Measurements from ENCODE around the gene REXO5. TPM values are rescaled to one million over a fixed set of nuclear protein-coding genes. Genes with fewer than 3 reads are reported as not detected.
"Not testable (repeated sequence)": the region's sequence is repeated elsewhere in the genome, so short reads cannot be mapped to it uniquely, and the experiment has no call there.

Gene REXO5
- total RNA-seq, 1 experiment from 2014 or later, result 10.8 TPM

DNA sequence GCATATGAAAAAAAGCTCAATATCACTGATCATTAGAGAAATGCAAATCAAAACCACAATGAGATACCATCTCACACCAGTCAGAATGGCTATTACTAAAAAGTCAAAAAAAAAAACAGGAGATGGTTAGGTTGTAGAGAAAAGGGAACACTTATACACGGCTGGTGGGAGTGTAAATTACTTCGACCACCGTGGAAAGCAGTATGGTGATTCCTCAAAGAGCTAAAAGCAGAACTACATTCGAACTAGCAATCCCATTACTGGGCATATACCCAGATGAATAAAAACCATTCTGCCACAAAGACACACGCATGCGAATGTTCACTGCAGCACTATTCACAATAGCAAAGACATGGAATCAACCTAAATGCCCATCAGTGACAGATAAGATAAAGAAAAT is 58.0 kb downstream of the REXO5 start:
- DNase-seq (ENCODE audit: low read depth); in situ Hi-C loops (cut with HindIII; ENCODE audit: low pct_unique_long_range_greater_than_20kb, low sequenced_read_pairs): not testable (repeated sequence)

DNA sequence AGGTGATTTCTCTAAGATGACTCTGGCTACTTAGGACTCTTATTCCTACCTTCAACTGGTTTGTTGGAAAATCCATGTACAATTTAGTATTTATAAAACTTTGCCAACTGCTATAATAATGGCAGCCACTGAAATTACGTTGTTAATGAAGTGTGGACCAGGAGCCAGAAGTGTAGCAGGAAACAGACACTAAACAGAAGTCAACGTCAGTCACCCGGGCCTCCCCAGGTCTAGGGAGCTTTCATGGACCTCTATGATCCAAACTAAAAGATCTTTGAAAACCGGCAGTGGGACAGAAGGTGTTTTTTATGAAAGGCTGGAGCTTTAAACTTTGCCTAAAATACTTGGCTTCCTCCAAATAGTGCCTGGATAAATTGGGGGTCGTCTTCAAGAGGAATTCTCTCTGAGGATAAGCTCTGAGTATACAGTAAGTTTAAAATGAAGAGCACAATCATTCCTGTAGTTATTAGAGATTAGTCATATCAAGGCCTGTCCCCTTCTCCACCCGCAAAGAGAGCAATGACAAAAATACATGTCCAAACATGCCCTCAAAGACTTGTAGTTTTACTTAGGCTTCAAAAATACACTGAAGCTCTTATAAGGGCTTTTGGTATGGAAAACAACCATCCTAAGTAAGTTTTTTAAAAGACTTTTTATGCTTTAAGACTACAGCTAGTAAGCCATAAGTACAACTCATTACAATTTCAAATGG is 59.2 kb downstream of the REXO5 start:
- peak; percentile 49 for DNase-seq (ENCODE audit: low read depth)
- in situ Hi-C loops (cut with HindIII; ENCODE audit: low pct_unique_long_range_greater_than_20kb, low sequenced_read_pairs), result no loop called here

DNA sequence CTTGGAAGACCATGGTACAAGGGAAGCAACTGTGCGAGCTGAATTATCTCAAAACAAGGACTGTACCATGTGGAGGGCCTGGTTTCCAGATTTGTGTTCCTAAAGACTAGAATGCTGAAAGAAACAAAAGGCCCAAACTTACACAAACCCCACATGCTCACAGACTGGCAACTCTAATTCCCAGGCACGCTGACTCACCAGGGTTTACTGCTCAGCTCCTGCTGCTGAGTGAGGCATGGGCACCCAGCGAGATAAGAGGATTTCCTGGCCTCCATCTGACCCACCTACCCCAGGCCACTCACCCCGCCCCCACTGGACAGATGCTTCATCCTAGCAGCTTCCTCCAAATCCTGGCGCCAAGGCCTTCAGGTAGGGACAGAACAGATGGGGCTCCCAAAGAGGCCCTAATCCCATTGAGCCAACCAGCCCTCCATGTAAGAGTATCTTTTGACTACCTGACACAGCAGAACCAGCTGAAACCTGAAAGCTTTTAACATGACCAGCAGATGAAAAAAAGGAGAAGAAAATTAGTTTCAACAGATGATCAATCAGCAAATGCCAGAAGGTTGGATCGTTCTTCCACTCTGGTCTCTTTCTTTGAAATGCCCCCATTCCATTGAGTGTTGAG is 59.9 kb downstream of the REXO5 start:
- in situ Hi-C loops (cut with HindIII; ENCODE audit: low pct_unique_long_range_greater_than_20kb, low sequenced_read_pairs), result no loop called here
- peak; percentile 64 for DNase-seq (ENCODE audit: low read depth)

DNA sequence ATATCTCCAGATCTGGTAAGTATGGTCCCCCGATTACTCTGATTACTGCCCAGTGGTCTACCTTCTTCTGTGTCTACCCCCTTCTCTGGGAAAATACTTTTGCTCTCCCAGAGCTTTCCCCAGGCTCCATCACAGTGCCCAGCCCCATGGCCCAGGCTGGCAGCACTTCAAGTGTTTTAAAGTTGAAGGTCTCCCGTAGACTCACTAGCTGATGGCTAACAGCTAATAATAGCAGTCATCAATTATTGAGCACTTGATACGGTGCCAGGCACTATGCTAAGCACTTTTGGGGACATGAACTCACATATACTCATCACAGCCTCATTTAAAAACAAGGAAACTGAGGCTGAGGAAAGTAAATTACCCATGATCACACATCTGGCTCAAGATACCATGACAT is 60.5 kb downstream of the REXO5 start:
- in situ Hi-C loops (cut with HindIII; ENCODE audit: low pct_unique_long_range_greater_than_20kb, low sequenced_read_pairs), result no loop called here

DNA sequence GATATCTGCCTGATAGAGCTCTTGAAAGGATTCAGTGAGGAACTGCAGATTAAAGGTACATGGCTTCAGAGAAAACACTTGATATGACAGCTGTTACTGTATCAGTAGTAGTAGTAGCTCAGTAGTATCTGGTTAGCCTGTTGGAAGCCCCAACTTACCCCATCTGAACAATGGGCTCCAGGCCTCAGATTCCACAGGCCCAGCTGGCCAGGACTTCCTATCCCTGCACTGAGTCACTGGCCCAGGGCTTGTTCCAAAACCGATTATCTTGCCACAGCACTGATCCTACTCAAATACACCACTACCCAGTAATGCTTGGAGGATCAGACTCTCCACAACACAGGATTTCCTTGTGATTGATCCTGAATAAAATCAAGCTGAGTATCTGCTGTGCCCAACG is 61.3 kb downstream of the REXO5 start:
- in situ Hi-C loops (cut with HindIII; ENCODE audit: low pct_unique_long_range_greater_than_20kb, low sequenced_read_pairs), result no loop called here
- DNase-seq (ENCODE audit: low read depth), result no peak

More for the DNA sequence above, 60.5 kb downstream of the REXO5 start:
- DNase-seq (ENCODE audit: low read depth), result no peak

DNA sequence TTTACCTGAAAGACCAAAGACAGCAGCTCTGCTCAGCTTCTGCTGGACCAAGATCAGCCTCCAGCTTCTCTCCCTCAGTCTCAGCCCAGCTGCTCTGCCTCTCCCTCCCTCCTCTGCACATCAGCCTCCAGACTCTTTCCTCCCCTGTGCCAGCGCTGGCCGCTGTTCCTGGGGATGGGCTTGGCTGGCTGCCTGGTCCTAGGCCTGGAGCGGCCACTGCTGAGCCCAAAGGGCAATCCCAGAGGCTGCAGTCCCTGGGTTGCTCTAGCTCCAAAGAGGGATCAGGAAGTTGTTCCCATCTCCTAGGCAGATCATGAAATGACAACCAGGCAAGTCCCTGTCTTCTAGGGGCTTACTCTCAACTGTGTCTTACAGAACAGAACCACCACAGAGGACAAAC is 62.6 kb downstream of the REXO5 start:
- no peak for DNase-seq (ENCODE audit: low read depth)
- in situ Hi-C loops (cut with HindIII; ENCODE audit: low pct_unique_long_range_greater_than_20kb, low sequenced_read_pairs), result no loop called here

DNA sequence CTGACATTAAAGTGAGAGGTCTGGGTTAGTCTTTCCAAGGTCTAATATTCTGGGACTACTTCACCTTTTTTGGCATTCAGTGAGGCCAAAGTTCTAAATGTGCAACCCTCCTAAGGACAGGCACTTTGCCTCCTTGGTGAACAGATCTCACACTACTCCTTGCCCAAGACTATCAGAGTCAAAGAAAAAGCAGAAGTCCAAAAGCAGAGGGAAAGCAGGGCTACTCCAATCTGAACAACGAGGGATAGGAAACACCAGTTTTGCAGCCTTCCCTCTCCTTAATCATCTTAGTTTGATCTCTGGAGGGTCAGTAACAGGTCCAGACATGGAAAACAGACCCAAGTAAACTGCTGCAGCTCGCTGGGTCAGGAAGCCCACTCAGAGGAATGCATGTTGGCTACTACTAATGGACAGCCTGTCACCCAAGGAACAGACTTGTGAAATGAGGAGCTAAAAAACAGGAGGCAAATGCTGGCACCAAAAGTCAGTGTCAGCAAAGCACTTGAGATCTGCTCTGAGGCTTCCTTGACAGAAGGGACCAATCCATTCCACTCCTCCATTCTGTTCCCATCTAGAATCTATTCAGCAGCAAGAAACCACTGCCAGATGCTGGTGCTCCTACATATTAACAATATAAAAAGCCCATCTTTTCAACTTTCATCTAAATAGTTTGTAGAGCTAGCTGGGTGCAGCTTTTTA is 63.9 kb downstream of the REXO5 start:
- in situ Hi-C loops (cut with HindIII; ENCODE audit: low pct_unique_long_range_greater_than_20kb, low sequenced_read_pairs), result no loop called here
- no peak for DNase-seq (ENCODE audit: low read depth)

DNA sequence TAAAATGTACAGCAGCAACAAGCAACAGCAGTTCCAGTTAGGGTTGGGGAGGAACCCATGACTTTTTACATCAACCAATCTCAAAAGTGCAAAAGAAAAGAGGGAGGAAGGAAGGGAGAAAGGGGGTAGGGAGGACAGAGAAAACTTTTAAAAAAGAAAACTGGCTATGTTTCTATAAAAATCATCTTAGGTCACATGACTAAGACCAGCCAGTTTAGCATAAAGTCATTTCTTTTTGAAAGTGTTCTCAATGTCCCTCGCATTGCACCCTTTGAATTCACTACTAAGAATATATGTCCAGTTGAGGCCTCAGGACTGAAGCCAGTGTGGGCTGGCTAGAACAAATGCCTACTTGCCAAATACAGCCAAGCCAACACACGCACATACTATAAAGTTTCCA is 64.9 kb downstream of the REXO5 start:
- in situ Hi-C loops (cut with HindIII; ENCODE audit: low pct_unique_long_range_greater_than_20kb, low sequenced_read_pairs), result no loop called here
- no peak for DNase-seq (ENCODE audit: low read depth)

DNA sequence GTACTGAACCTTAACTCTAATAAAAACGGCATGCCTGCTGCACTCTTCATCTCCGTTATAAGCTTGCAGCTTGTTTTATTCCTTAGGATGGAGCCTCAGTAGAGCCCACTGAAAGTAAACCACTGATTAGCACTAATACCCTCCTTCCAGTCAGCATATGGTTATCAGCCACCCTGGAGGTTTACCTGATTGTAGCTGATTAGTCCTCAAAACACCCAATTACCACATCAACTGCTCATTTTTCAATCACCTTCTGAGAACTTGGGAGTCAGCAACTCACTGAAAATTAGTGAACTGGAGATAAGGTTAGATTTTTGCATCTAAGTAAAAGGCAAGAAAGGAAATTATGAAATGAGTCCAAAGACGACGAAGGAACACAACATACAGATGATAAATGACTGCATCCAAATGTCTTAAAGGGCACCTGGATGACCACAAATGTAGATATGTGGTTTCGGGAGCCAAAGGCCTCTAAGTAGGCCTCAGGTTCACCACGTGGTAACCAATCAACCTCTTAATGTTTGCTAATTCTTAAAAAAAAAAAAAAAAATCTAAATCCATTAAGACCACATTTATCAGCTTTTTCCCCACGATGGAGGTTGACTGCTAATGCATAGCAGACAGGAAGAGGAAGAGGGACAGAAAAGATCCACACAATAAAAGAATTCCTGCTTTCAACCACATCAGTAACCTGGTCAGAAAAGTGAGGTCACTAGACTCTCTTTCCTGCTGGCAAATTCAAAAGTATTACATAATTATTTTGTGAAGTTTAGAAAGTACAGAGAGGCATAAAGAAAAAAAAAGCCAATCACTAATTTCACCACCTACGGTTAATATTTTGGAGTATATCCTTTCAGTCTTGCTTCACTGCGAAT is 65.9 kb downstream of the REXO5 start:
- in situ Hi-C loops (cut with HindIII; ENCODE audit: low pct_unique_long_range_greater_than_20kb, low sequenced_read_pairs), result no loop called here
- DNase-seq (ENCODE audit: low read depth), result no peak

DNA sequence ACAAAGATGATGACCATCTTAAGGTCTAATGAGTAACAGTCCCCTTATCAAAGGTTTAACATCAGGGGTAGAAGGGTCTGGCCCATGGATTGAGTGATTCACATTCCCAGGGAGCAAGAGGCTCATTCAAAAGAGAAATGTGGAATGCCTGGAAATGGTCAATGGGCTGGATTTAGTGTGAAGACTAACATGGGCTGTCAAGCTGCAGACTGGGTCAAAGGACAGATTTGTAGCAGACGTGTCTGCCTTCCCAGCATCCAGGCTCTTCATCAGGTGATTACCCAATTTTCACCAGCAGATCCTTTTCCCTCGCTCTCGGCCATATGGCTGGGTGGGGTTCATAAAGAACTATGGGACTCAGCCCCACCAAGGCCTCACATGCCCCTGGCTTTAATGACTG is 67.0 kb downstream of the REXO5 start:
- in situ Hi-C loops (cut with HindIII; ENCODE audit: low pct_unique_long_range_greater_than_20kb, low sequenced_read_pairs), result no loop called here

DNA sequence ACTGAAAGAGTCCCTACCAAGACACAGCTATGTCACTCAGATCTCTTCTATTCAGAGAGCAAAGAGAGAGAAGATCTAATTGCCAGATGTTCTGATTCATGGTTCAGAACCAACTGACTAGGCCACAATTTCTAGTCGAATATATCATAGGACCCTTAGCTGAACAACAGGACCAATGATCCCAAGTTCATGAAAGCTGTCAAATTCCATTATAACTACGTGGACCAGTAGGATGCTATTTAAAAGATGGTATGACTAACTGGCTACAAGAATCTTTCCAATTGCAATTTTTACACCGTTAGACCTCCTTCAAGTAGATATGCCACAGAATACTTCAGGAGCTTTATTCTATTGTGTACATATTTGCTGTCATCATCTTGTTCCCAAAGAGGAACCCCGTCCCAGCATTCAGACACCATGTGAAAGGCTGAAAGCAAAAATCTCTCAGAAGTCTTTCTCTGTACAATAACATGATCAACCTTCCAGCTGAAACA is 67.8 kb downstream of the REXO5 start:
- DNase-seq (ENCODE audit: low read depth), result no peak
- in situ Hi-C loops (cut with HindIII; ENCODE audit: low pct_unique_long_range_greater_than_20kb, low sequenced_read_pairs), result no loop called here

More for the DNA sequence above, 67.0 kb downstream of the REXO5 start:
- DNase-seq (ENCODE audit: low read depth), result no peak

DNA sequence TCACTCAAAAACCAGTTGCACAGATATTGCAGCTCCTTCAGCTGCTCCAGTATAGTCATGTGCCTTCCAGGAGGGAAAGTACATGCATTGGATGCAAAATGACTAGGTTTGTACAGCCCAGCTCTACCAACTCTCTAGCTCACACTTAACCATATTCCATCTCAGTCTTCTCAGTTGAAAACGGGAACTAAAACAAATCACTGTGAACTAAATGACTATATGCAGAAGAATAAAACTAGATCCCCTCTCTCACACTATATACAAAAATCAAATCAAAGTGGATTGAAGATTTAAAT is 69.0 kb downstream of the REXO5 start:
- in situ Hi-C loops (cut with HindIII; ENCODE audit: low pct_unique_long_range_greater_than_20kb, low sequenced_read_pairs), result no loop called here
- no peak for DNase-seq (ENCODE audit: low read depth)

DNA sequence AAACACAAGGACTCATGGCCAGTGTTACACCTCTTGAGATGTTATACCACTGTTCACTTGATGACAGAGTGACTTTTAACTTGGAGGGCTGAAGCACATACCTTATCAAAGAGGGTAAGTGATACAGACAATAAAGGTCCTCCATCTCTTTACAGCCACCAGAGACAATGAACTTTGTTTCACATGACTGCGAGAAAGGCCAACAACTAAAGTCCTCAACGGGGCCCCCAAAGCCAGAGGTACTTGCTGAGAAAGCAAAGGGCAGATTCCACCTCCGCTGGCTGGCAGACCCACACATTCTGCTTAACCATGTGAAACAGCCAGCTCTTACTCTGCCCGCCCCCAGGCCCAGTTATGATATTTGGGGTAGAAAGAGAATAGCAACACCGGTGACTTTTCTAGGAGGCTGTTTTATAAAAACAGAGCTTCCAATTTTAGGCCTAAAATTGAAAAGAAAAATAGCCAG is 72.4 kb downstream of the REXO5 start:
- in situ Hi-C loops (cut with HindIII; ENCODE audit: low pct_unique_long_range_greater_than_20kb, low sequenced_read_pairs), result no loop called here
- DNase-seq (ENCODE audit: low read depth), result peak; percentile 63

DNA sequence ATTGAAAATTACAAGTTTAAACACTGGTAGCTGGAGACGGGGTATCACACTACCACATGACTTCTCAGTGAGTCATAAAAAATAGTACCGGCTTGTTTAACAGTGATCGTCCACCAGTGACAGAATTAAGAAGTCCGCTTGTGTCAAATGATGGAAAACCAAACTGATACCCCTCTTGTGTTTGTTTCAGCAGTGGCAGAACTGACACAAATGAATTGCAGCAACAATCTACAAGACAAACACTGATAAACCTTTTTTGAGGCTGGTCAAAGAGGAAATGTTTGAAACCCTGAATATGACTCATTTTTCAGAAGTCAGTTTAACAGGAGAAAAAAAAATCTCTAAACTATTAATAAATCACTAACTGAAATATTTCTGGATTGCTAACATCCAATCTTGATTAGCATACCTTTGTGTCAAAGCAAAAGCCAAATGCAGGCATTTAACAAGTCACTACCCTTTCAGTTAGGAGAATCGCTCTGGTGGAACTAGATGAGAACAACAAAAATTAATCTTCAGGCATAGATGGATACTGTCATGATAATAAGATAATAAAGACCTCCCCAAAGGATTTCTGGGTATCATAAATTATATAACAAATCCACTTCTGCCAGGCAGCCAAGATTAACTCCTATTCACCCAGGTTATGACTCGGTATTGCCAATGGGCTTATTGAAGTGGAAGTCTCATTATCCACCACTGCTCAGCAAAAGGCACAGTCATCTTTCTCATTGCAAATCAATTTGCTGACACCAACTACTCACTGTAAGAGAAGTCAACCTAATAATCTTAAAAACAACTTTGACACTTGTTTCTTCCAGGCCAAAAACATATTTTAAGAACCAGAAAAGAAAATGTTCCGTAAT is 73.1 kb downstream of the REXO5 start:
- in situ Hi-C loops (cut with HindIII; ENCODE audit: low pct_unique_long_range_greater_than_20kb, low sequenced_read_pairs), result no loop called here
- DNase-seq (ENCODE audit: low read depth), result peak; percentile 77

DNA sequence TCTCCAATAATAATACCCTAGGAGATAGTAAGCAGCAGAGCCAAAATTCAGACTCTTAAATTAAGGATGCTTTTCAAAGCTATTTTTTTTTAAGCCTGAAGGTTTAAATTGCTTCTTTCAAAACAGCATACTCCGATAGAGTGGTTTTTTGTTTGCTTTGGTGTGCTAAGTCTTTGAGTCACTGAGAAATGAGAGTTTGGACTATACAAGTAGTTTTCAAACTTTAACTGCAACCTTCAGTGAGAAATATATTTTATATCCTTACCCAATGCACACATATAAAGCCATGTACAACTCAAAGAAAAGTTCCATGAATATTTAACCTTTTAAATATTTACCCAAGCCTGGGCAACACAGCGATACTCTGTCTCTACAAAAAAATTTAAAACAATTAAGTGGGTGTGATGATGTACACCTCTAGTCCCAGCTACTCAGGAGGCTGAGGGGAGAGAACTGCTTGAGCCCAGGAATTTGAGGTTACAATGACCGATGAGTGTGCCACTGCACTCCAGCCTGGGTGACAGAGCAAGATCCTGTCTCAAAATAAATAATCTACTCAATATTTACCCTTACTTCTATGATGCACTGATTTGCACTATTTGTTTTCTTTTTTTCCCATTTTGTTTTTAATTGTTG is 74.7 kb downstream of the REXO5 start:
- in situ Hi-C loops (cut with HindIII; ENCODE audit: low pct_unique_long_range_greater_than_20kb, low sequenced_read_pairs), result no loop called here
- peak; percentile 18 for DNase-seq (ENCODE audit: low read depth)

DNA sequence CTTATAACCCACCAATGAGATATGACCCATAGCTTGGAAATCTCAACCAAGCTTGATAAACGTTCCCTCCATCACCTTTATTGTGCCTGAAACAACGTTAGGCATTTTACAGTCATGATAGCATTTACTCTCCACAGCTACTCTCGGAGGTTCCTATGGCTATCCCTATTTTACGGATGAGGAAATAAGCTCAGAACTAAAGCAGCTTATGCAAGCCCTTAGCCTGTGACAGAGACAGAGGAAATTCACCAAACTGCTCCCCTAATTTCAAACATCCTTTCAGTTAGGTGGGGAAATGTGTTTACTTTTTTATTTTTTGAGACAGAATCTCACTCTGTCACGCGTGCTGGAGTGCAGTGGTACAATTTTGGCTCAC is 75.2 kb downstream of the REXO5 start:
- in situ Hi-C loops (cut with HindIII; ENCODE audit: low pct_unique_long_range_greater_than_20kb, low sequenced_read_pairs), result no loop called here
- no peak for DNase-seq (ENCODE audit: low read depth)

DNA sequence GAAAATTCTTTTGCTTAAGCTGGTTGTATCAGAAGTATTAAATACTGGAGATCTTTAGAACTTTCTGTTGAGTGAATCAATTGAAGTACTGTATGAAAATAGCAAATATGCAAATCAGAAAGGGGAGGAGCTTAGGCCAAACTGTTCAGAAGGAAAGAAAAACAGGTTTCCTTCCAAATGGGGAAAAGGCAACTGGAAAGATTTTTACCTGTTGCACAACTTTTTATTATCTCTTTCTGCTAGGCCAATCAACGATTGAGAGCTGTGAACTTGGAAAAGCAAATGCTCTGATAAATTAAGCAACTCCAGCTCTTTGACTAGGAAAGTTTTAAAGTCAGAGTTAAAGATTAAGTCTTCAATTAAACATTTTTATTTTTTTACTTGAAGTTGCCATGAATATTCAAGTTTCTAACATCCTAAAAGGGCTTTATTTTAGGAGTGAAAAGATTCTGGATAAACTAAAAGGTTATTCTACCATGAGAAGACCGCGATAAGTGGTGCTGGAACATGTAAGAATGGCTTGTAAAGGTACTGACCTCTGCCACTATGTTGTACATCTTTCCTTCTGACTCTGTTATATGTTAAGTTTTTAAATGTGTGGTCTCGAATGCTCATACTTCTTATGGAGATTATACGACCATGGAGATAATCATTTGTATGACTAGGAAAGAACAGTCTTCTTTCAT is 77.4 kb downstream of the REXO5 start:
- in situ Hi-C loops (cut with HindIII; ENCODE audit: low pct_unique_long_range_greater_than_20kb, low sequenced_read_pairs), result no loop called here
- DNase-seq (ENCODE audit: low read depth), result no peak
